ENCODE data around the gene NT5C3A.
"Not testable (repeated sequence)": the region's sequence is repeated elsewhere in the genome, so short reads cannot be mapped to it uniquely, and the experiment has no call there.

Gene NT5C3A

GRCh38 chr7:32971967-32972366, 90.6 kb downstream of the NT5C3A start:
- H2AFZ ChIP-seq (ENCODE audit: low read depth, low read length); H3K36me3 ChIP-seq (ENCODE audit: insufficient read depth, low read length); H3K27me3 ChIP-seq (ENCODE audit: insufficient read depth, low read length); H3K4me1 ChIP-seq (ENCODE audit: insufficient read depth, low read length); H3K9me3 ChIP-seq (ENCODE audit: low read length); H3K4me3 ChIP-seq (ENCODE audit: low read length): not testable (repeated sequence)

- H3K4me3 ChIP-seq (ENCODE audit: low read length); H3K27me3 ChIP-seq (ENCODE audit: insufficient read depth, low read length); H3K4me1 ChIP-seq (ENCODE audit: insufficient read depth, low read length); H3K9me3 ChIP-seq (ENCODE audit: low read length); H2AFZ ChIP-seq (ENCODE audit: low read depth, low read length); H3K36me3 ChIP-seq (ENCODE audit: insufficient read depth, low read length): not testable (repeated sequence)
Measured at GRCh38 chr7:32967268-32967582, 95.4 kb downstream of the NT5C3A start.

- H3K36me3 ChIP-seq (ENCODE audit: insufficient read depth, low read length); H2AFZ ChIP-seq (ENCODE audit: low read depth, low read length); H3K27me3 ChIP-seq (ENCODE audit: insufficient read depth, low read length); H3K4me1 ChIP-seq (ENCODE audit: insufficient read depth, low read length); H3K4me3 ChIP-seq (ENCODE audit: low read length); H3K9me3 ChIP-seq (ENCODE audit: low read length): not testable (repeated sequence)
Measured at GRCh38 chr7:32966489-32967267, 95.9 kb downstream of the NT5C3A start.

- not testable (repeated sequence) for H3K4me3 ChIP-seq (ENCODE audit: low read length); H2AFZ ChIP-seq (ENCODE audit: low read depth, low read length); H3K4me1 ChIP-seq (ENCODE audit: insufficient read depth, low read length)
Measured at GRCh38 chr7:32964461-32965159, 98.0 kb downstream of the NT5C3A start.

More at GRCh38 chr7:32964461-32965159, 98.0 kb downstream of the NT5C3A start:
- not testable (repeated sequence) for H3K36me3 ChIP-seq (ENCODE audit: insufficient read depth, low read length); H3K9me3 ChIP-seq (ENCODE audit: low read length); H3K27me3 ChIP-seq (ENCODE audit: insufficient read depth, low read length)

Data from neuron (in vitro differentiated cells).